Stimulated activated CD4-positive, alpha-beta T cell treated with anti-CD3 and anti-CD28 coated beads, Interleukin-2, amount 100 ng/mL, for 24 hours (primary cell): ENCODE measurements around the gene NDFIP2.

Experiments used
- DNase-seq, 2 donors: peaks; one replicate each; pipeline ENCODE4 v3.0.0-alpha.2; 2020

Gene NDFIP2

DNA sequence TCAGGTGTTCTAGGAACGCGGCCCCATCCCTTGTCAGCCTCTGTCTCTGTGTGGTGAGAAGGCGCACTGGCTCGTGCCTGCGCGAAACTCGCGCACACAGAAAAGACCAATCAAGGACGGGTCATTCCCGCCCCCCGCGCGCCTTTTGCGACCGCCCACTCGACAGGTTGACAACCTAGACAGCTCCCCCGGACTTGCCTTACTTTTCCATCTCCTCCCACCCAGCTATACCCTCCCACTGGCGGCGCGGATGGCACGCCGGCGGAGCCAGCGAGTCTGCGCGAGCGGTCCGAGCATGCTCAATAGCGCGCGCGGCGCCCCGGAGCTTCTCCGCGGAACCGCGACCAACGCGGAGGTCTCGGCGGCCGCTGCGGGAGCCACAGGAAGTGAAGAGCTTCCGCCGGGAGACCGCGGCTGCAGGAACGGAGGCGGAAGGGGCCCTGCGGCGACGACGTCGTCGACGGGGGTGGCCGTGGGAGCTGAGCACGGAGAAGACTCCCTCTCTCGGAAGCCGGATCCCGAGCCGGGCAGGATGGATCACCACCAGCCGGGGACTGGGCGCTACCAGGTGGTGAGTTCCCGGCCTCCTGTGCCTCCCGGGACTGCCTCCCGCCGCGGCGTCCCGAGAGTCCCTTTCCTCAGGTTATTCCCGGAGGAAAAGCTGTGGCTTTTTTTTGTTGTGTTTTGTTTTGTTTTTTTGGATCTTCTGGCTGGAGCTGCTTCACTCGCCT is at the start of gene NDFIP2:
TSS of gene NDFIP2 (plus strand) at position 202 of the 731 bp plus-strand sequence. CDS start at position 251, 49 bp downstream.
- peak; percentile 88 to 92 for DNase-seq

DNA sequence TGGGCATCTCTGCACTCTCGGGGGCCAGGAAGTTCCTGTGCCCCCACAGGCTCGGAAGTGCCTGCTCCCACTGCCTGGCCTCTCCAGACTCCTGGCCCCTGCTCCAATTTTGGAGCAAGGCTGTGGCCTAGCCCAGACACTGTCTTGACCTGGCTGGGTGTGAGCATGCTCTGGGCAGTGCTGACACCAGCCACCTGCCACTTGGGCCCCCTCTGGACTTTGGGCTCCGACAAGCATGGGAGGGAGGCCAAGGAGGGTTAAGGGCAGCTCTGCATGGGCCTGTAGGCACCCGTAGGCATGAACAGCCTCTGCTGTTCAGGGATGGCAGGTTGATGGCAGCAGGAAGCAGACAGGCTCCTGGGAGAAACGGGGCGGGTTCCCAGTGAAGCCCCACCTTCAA is 48.9 kb upstream of the NDFIP2 start:
- no peak for DNase-seq

DNA sequence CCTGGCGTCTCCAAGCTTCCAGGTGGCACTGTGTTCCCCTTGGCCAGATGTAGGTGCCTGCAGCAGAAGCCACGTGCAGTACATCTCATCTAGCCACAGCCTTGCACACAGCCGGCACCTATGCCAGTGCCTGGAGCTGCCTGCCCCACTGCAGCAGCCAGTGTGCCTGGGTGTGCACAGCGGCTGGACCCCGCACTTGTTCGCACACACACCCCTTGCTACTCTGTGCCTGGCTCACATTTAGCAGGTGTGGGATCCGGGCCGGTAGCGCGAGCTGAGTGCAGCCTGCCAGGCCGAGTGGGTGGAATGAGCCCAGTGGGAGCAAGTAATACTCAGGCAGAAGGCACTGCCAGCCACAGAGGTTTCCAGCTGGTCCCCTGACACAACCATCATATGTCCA is 48.0 kb upstream of the NDFIP2 start:
- no peak for DNase-seq

DNA sequence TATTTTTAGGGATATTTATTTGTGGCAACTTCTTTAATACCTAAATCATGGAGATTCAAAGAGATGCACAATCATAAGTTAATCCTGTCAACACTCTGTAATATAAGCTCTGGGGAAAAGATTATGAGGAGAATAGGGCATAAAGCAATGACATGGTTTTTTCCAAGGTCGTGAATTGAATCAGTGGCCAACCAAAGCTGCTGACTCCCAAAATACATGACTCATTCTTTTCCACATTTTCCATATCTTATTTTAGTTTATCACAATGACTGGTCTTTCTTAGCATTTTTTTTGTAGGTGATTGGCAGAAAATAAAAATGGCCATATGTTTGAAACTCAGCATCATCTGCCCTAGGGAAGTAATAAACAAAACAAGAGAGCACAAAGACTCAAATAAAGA is 46.4 kb upstream of the NDFIP2 start:
- DNase-seq: no peak

- DNase-seq: no peak
These were observed 45.4 kb upstream of the NDFIP2 start for GRCh38 chr13:79435561-79435990.

DNA sequence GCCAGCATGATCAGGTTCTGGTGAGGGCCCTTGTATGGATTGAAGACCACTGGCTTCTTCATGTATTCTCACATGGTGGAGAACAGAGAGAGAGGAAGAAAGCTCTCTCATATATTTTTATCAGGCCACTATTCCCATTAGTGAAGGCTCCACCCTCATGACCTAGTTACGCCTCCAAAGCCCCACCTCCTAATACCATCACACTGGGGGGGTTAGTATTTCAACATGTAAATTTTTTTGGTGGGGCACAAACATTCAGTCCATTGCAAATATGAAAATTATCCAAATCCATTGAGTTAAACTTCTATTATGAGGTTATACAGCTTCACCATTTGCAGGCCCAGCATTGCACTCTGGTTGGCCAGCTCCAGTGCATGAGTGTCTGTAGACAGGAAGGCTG is 41.7 kb upstream of the NDFIP2 start:
- DNase-seq: no peak

GRCh38 chr13:79440958-79441528 is 39.9 kb upstream of the NDFIP2 start:
- no peak for DNase-seq

- DNase-seq: no peak
These were observed 38.7 kb upstream of the NDFIP2 start for GRCh38 chr13:79442221-79442620.

- no peak for DNase-seq
These were observed 38.2 kb upstream of the NDFIP2 start for GRCh38 chr13:79442706-79443105.

GRCh38 chr13:79445968-79446645 is 34.8 kb upstream of the NDFIP2 start:
- peak in 1 of 2 donors; percentile 24 for DNase-seq

- no peak for DNase-seq
These were observed 33.8 kb upstream of the NDFIP2 start for GRCh38 chr13:79447141-79447540.

DNA sequence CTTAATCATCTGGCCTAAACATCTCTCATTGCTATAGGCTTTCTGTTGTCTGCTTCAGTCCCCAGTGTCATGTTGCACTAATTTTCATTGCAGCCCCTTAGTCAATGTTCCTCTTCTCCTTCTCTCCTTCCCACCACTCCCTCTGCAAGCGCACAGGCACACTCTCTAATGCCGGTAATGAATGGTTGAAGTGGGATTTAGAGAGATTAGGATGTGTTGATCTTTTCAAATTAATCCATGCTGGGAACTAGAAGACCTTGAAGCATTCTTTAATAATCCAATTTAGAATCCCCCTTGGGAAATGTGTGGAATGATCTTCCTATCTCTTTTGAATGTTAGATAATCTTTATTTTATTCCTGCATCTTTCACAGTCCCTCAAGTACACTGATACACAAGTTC is 33.2 kb upstream of the NDFIP2 start:
- no peak for DNase-seq

DNA sequence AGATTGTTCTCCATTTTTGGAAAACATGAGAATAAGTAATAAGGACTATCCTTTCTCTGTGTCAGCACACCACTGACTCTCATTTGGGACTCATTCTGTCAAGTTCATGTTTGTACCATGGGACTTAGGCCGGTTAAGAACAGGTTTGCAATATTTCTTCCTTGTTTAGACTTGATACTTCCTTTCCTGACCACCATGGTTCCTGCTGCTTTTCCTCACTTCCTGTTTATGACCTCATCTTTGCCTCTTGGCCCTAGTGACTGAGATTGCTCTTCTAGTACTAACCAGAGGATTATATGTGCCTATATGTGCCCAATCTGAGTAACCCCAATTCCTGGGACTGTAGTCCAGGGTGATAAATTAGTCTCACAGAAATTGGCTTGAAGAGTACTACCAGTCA is 32.5 kb upstream of the NDFIP2 start:
- DNase-seq: no peak

- DNase-seq: peak; percentile 38 to 45
These were observed 30.8 kb upstream of the NDFIP2 start for GRCh38 chr13:79450110-79450509.

- DNase-seq: peak; percentile 91 to 93
These were observed 29.4 kb upstream of the NDFIP2 start for GRCh38 chr13:79451500-79451962.

- DNase-seq: no peak
These were observed 28.6 kb upstream of the NDFIP2 start for GRCh38 chr13:79452239-79452913.

GRCh38 chr13:79455331-79455730 is 25.6 kb upstream of the NDFIP2 start:
- DNase-seq: no peak

DNA sequence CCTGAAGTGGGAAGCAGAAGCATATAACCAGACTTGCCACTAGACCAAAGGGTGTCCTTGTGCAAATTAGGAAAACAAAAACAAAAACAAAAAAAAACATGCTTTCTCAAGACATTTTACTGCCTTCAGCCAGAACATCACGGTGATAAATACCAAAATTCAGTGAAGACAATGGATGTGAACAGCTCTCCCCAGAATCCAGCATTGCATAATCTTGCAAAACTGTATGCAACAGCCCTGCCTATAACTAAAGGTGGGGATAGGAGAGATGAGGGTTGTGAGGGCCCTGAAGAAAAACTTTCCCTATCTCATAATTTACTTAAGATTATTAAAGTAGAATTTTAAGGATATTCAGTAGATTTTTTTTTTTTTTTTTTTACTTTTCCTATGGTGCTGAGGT is 24.9 kb upstream of the NDFIP2 start:
- DNase-seq: no peak

- DNase-seq: no peak
These were observed 24.1 kb upstream of the NDFIP2 start for GRCh38 chr13:79456656-79457365.

- no peak for DNase-seq
These were observed 23.6 kb upstream of the NDFIP2 start for GRCh38 chr13:79457390-79457789.

GRCh38 chr13:79457948-79458347 is 23.0 kb upstream of the NDFIP2 start:
- no peak for DNase-seq

GRCh38 chr13:79458436-79458835 is 22.5 kb upstream of the NDFIP2 start:
- DNase-seq: no peak

DNA sequence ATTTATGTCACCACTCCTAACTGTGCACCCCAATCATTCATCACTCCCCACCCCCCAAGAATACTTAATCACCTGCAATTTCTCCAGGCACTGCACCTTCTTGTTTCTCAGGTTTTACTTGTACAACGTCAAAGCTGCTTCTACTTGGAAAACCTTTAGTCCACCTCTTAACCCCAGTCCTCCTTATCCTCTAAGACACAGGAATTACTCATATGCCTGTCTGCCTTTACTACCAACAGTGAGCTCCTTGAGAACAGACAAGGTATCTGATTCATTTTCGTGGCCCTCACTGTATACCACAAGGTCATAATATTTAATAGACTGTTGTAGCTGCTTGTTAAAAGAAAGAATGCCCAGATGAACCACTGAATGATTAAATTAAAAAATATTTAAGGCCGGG is 21.0 kb upstream of the NDFIP2 start:
- no peak for DNase-seq
